Upper lobe of left lung (tissue), 4 donors: ENCODE data around the gene SYTL5.

Experiments
- CTCF ChIP-seq, 6 experiments: fragments of 450-650 bp in 4 of 6; fragments of 200-600 bp in 2 of 6; sonication (generic) in 2 of 6; IDR thresholded peaks; one replicate each; pipeline ENCODE4 v1.5.1; 2016 to 2019; ENCODE audit warnings: antibody characterized with exemption in 6 of 6
- POLR2A ChIP-seq, 4 donors: fragments of 450-650 bp; IDR thresholded peaks; one replicate each; pipeline ENCODE4 v1.5.1; 2016 to 2017; ENCODE audit warnings: antibody characterized with exemption in 4 of 4, mild to moderate bottlenecking in 2 of 4
- POLR2AphosphoS5 ChIP-seq, 2 donors: sonication (generic); formaldehyde crosslinking; IDR thresholded peaks; one replicate each; pipeline ENCODE4 v1.5.1; 2017; ENCODE audit warnings: antibody characterized with exemption in 2 of 2

GRCh38 chrX:38178396-38178795 lies 172.0 kb downstream of the SYTL5 start:
- TF ChIP-seq POLR2A (IDR thresholded peaks at IDR 0.05) (no peak), CTCF (IDR thresholded peaks at IDR 0.05) (no peak), POLR2AphosphoS5 (IDR thresholded peaks at IDR 0.05) (no peak)
